Left lobe of liver (tissue), 2 donors: ENCODE data around the gene NR1D2. TPM values are rescaled to one million over a fixed set of nuclear protein-coding genes. Genes with fewer than 3 reads are reported as not detected.
"Not testable (repeated sequence)": the region's sequence is repeated elsewhere in the genome, so short reads cannot be mapped to it uniquely, and the experiment has no call there.

Source experiments
- ATAC-seq: fragments of 200-7000 bp; cut with Tn5 transposase; one replicate; pipeline ENCODE4 v1.9.1; 2020; ENCODE audit warnings: mild to moderate bottlenecking, moderate library complexity
- DNase-seq: peaks from one replicate; pipeline ENCODE4 v3.0.0-alpha.2; 2020; ENCODE audit warnings: low spot score
- total RNA-seq: library from RNA; stranded (reverse); gene quantifications from one replicate; pipeline ENCODE4 v1.2.1, GENCODE V29; 2021
- donor health status: DM: no; HTN: no; CAD: no; lungs with moderate emphysema.
- donor health status: DM: no; HTN: yes; CAD: no.

The NR1D2 gene
- total RNA-seq, 1 donor from 2014 or later, result 20.1 TPM

DNA sequence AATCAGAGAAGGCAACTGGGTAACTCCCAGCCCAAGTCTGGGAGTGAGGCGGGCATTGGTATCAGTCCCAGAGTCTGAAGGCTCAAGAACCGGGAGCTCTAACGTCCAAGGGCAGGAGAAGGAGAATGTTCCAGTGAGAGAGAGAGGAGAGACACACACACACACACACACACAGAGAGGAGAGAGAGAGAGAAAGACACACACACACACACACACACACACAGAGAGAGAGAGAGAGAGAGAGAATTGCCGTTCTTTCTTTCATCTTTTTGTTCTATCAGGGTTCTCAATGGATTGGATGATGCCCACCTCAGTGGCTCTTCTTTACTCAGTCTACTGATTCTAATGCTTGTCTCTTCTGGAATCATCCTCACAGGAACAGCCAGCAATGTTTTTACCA lies 57.0 kb downstream of the NR1D2 start:
- DNase-seq (no peak), ATAC-seq (no peak)

DNA sequence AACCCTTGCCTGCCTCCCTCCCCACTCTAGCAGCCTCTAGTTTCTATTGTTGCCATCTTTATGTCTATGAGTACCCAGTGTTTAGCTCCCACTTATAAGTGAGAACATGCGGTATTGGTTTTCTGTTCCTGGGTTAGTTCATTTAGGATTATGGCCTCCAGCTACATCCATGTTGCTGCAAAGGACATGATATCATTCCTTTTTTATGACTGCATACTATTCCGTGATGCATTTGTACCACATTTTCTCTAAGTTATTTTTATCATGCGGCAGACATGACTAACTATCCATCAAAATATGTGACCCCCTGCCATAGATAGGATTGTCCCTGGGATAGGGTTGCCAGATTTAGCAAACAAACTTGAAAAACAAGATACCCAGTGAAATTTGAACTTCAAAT lies 58.4 kb downstream of the NR1D2 start:
- ATAC-seq (no peak), DNase-seq (no peak)

DNA sequence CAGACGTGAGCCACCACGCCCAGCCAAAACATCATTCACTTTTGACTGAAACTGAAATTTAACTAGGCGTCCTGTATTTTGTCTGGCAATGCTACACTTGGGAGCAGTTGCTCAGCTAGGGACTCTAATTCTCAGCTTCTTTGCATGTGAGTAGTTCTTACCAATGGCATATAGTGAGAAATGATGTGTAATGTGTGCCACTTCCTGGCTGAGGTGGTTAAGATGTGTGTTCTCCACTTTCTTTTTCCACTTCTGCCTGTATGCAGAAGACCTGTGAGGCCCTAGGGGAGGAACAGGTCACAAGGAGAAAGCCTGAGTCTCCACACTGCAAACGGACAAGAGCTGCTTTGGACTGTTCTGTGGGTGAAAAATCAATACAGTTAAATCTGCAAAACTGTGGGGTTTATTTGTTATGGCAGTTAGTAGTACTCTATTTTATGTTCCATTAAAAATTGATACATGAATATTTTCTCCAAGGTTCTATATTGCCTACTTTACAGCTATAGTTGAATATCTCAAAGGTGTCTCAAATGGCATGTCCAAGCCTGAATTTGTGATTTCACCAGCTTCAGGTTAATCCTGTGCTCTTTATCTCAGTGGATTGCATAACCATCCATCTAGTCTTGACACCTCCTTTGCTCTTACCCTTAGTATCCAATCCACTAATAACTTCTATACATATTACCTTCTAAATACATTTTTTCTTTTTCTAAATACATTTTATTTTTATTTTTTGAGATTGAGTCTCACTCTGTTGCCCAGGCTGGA lies 59.3 kb downstream of the NR1D2 start:
- no peak for ATAC-seq
- no peak for DNase-seq

DNA sequence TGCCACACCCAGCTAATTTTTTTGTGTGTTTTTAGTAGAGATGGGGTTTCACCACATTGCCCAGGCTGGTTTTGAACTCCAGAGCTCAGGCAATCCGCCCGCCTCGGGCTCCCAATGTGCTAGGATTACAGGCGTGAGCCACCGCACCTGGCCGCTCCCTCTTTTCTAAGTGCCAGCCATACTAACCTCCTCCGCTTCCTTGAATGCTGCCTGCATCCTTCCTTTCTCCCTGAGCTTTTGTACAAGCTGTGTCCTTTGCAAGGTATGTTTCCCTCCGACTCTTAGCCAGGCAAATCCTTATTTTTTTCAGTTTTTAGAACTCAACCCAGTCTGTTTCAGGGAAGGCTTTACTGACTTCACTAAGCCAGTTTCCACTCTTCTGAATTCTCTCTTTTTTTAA lies 60.6 kb downstream of the NR1D2 start:
- ATAC-seq (no peak), DNase-seq (no peak)

DNA sequence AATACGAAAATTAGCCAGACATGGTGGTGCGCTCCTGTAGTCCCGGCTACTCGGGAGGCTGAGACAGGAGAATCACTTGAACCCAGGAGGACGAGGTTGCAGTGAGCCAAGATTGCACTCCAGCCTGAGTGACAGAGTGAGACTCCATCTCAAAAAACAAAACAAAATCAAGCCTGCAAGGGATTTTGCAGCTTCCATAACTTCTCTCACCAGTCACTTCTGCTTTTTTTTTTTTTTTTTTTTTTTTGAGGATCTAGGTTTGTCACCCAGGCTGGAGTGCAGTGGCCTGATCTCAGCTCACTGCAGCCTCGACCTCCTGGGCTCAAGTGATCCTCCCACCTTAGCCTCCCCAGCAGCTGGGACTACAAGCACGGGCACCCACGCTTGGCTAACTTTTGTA lies 65.7 kb downstream of the NR1D2 start:
- DNase-seq, ATAC-seq: not testable (repeated sequence)

DNA sequence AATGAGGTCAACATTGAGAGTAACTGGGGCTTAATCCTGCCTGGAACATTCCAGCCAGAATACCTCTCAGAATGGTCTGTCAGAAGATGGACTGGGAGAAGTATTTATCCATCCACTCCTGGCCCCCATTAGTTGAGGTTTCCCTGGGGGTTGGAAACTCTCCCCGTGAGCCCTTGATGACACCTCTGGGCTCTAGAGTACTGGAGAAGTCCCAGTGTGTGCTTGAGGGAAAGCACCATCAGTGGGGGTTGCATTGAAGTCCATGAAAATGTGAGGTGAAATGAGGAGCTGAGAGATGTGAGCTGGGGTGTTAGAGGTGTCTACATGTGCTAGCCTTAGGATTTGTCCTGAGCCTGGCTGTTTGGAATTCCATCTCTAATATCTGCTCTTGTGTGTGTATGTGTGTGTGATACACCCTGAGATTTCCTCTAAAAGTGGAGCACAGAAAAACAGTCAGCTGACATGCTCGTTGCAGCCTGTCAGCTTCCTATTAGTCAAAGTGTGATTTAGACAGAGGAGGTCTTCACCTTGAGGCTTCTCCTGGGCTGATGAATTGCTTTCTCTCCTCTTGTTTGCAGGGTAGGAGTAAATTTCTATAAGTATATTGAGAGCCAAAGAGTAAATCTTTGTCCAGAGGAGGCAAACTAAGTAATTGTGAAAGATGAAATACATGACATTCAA lies 67.6 kb downstream of the NR1D2 start:
- ATAC-seq (no peak), DNase-seq (no peak)

DNA sequence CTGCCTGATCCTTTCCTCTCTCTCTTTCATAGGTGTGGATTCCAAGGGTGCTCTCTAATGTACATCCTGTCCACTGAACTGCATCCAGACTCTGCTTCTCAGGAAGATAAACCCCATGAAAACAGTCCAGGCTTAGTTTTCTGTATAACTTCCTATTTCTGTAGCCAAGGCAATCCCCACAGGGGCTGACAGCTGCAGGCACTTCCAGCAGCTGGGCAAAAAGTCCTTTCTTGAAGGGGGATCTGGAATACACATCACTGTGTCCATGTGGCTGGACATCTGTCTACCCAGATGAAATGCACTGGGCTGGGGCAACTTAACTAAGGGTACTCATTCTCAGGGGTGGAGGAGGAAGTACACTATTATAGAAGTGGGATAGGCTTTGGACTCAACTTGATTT lies 72.2 kb downstream of the NR1D2 start:
- no peak for ATAC-seq
- DNase-seq, result no peak

DNA sequence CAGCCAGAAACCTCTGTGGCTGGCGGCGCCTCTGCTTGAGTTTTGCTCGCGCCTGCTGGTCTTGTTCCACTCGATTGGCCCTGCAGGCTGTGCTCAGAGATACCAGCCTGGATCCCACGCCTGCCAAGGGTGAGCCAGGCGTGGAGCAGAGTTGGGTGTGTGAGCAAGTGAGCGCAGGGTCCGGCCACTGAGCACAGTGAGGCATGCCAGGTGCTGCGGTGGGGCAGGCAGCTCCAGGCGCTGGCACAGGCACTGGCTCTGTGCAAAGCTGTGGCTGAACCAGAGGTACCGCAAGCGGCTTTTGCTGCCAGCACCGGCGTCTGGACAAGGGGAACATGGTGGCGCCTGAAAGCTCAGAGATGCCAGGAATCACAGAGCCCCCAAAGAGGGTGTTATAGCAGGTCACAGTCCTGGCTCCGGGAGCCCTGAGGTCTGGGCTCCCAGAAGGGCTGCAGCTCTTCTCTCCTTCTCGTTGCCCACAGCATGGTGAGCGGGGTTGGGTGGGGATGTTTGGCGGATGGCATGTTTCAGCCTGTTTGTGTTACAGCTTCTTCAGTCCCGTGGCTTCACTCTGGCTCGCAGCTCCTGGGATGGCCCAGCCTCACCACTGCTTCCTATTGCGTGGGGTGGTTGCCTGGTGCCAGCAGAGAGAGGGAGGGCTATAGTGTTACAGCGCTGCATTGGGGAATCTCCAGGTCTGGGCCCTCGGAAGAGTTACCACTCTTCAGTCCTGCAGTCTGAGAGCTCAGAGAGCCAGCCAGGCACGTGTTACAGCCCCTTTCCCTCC lies 73.9 kb downstream of the NR1D2 start:
- ATAC-seq (no peak), DNase-seq (no peak)

DNA sequence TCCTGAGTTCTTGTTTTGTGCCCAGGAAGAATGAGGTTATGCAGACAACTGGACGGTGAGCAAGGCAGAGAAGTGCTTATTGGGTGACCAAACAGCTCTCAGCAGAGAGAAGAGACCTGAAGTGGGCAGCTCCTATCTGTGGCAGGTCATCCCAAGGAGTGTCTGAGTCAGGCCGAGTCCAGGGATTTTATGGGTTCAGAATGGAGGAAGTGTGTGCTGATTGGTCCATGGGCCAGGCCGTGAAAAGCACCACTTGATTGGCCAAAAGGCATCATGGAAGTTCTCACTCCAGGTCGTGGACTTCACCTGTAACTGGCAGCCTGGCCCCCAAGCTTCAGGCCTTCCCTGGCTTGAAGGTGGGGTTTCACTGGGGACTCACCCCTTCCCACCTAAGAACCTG lies 74.5 kb downstream of the NR1D2 start:
- DNase-seq, result no peak
- ATAC-seq, result no peak

DNA sequence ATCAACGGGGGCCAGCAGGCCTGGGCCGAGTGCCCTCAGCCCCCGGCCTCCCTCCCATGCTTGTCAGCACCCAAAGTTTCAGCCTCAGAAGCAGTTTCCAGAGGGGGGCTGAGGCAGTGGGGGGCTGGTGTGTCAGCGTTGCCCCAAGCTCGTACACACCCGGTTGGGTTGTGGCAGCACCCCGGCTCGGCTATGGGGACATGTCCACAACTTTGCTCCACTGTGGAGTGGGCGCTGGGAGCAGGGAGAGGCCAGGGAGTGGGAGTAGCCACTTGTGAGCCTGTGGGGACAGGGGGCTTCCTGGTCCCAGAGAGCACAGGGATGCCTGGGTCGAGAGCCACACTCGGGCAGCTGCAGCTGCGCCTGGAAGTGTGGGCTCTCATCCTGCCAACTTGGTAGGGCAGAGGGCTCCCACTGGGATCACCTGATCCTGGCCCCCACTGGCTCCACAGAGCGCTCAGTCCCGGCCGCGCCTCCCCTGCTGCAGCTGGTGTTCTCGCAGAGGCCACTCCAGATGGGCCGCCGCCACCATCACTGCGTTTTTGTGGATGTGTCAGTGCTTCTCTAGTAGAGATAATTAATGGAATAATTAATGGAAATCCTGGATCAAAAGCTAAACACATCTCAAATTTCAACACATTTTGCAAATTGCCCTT lies 75.1 kb downstream of the NR1D2 start:
- ATAC-seq, result no peak

DNA sequence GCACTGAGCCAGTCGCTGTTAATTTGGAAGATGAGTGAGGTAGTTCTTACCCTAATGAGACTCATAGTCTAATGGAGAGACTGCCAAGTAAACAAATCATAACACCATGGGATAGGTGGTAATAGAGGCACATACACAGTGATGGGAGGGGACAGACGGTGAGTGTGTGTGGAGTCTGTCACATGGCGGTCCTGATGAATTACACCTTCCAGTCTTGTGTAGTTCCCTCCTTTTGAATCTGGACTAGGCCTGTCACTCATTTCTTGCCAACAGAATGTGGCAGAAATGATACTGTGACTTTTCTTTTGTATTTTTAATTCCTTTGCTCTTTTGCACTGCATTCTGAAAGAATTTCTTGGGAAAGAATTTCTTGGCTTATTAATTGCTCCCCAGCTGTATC lies 78.1 kb downstream of the NR1D2 start:
- ATAC-seq, result no peak
- DNase-seq, result no peak

More for the DNA sequence above, 75.1 kb downstream of the NR1D2 start:
- DNase-seq, result no peak

DNA sequence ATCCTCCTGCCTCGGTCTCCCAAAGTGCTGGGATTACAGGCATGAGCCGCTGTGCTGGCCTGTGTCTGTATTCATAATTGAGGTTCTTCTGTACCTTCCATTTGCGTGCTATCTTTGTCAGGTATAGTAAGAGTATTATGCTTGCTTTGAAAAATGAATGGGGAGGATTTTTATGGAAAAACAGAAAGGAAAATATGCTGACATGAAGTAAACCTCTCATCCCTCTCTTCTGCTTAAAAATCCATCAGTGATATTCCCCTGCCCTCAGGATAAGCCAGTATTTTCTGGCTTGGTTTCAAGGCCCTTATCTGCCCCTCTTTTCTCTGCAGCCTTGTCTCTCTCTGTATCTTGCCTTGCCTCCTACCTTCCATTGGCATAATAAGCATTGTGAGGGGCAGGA lies 80.7 kb downstream of the NR1D2 start:
- no peak for DNase-seq

DNA sequence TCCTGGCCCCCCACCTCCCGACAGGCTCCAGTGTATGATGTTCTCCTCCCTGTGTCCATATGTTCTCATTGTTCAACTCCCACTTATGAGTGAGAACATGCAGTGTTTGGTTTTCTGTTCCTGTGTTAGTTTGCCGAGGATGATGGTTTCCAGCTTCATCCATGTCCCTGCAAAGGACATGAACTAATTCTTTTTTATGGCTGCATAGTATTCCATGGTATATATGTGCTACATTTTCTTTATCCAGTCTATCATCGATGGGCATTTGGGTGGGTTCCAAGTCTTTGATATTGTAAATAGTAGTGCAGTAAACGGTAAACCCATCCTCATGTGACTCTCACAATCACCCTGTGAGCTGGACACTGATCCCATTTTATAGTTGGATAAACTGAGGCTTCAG lies 81.6 kb downstream of the NR1D2 start:
- not testable (repeated sequence) for ATAC-seq, DNase-seq

More for the DNA sequence above, 80.7 kb downstream of the NR1D2 start:
- ATAC-seq, result no peak

DNA sequence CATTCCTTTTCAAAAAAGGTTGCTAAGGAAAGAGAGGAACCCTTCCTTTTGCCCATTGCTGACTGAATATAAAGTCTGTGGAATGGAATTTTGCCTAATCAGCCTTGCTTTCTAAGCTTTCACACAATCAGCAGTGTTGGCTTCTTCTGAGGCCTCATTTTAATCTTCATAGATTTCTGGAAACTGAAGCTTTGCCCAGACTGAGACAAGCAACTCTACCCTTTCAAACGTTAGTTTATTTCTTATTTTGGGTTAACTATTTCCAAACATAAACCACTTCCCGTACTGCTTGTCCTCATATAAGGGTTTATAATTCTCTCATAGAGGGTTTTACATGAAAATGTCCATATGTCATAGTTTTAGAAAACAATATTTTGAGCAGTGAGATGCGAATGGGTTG lies 82.9 kb downstream of the NR1D2 start:
- no peak for DNase-seq
- ATAC-seq, result no peak

Other genes with a start within 250 kb of the NR1D2 start
- gene UBE2E1, start 139.3 kb upstream of the NR1D2 start, total RNA-seq, result 17.5 TPM
- 7.2 TPM for gene NKIRAS1, start 28.3 kb upstream of the NR1D2 start, total RNA-seq
- 532 TPM for gene RPL15, start 28.2 kb upstream of the NR1D2 start, total RNA-seq